ENCODE data around the gene CCDC8. TPM values are rescaled to one million over a fixed set of nuclear protein-coding genes. Genes with fewer than 3 reads are reported as not detected.
A peak's percentile ranks its signal among the peaks of the same experiment; 100 is the strongest.

The CCDC8 gene
- total RNA-seq, 3 donors from 2014 or later = 0.75 to 3.4 (median 1.7) TPM

GRCh38 chr19:46408664-46409039 lies 4.7 kb downstream of the CCDC8 start:
- no peak overlapping the region for H3K4me3 ChIP-seq
- no peak for ATAC-seq

GRCh38 chr19:46407856-46408663 lies 5.3 kb downstream of the CCDC8 start:
- no peak overlapping the region for H3K4me3 ChIP-seq
- intact Hi-C loops (cut with DNase I, micrococcal nuclease) = no loop called here
- TF ChIP-seq CTCF (IDR thresholded peaks at IDR 0.05) = no peak
- no peaks in the 10 kb centered on the region for H3K4me1 ChIP-seq (ENCODE audit: low read depth)
- no peak for ATAC-seq
- no peaks in the 10 kb centered on the region for H3K36me3 ChIP-seq (ENCODE audit: low read depth)
- H3K9me3 ChIP-seq = no peaks in the 10 kb centered on the region
- DNase-seq = peak in 1 of 3 donors; percentile 17

More at GRCh38 chr19:46408664-46409039, 4.7 kb downstream of the CCDC8 start:
- TF ChIP-seq CTCF (IDR thresholded peaks at IDR 0.05) = no peak
- Histone ChIP-seq H3K4me1 (ENCODE audit: low read depth) (no peaks in the 10 kb centered on the region), H3K36me3 (ENCODE audit: low read depth) (no peaks in the 10 kb centered on the region), H3K9me3 (no peaks in the 10 kb centered on the region)
- peak; percentile 35 to 65 (median 48) for DNase-seq
- intact Hi-C loops (cut with DNase I, micrococcal nuclease) = no loop called here

- DNase-seq (peak in 2 of 3 donors; percentile 4 to 12), ATAC-seq (no peak)
- no peak for TF ChIP-seq CTCF (IDR thresholded peaks at IDR 0.05)
- no peaks in the 10 kb centered on the region for H3K36me3 ChIP-seq (ENCODE audit: low read depth)
- no peak overlapping the region for H3K4me3 ChIP-seq
- no peaks in the 10 kb centered on the region for H3K9me3 ChIP-seq
- no peaks in the 10 kb centered on the region for H3K4me1 ChIP-seq (ENCODE audit: low read depth)
- intact Hi-C loops (cut with DNase I, micrococcal nuclease) = no loop called here
Observed at GRCh38 chr19:46406976-46407375, 6.4 kb downstream of the CCDC8 start.

- TF ChIP-seq CTCF (IDR thresholded peaks at IDR 0.05) = no peak
- H3K36me3 ChIP-seq (ENCODE audit: low read depth) = no peaks in the 10 kb centered on the region
- DNase-seq = peak in 1 of 3 donors; percentile 47
- intact Hi-C loops (cut with DNase I, micrococcal nuclease) = loop anchor here (5.0 kb wide), 1 partner anchor 82 kb away; no protein-coding TSS in a partner anchor
- H3K4me1 ChIP-seq (ENCODE audit: low read depth) = no peaks in the 10 kb centered on the region
- H3K9me3 ChIP-seq = no peaks in the 10 kb centered on the region
- peak overlapping the region; percentile 14 for H3K4me3 ChIP-seq
- peak; percentile 32 for ATAC-seq
Observed at GRCh38 chr19:46404753-46405468, 8.5 kb downstream of the CCDC8 start.

- Histone ChIP-seq H3K4me3 (peak overlapping the region; percentile 14), H3K9me3 (no peaks in the 10 kb centered on the region), H3K4me1 (ENCODE audit: low read depth) (no peaks in the 10 kb centered on the region), H3K36me3 (ENCODE audit: low read depth) (no peaks in the 10 kb centered on the region)
- DNase-seq (peak; percentile 68 to 78 (median 76)), ATAC-seq (peak; percentile 87)
- TF ChIP-seq CTCF (IDR thresholded peaks at IDR 0.05) = no peak
- intact Hi-C loops (cut with DNase I, micrococcal nuclease) = loop anchor here (5.0 kb wide), 1 partner anchor 83 kb away; no protein-coding TSS in a partner anchor
Observed at GRCh38 chr19:46404055-46404752, 9.2 kb downstream of the CCDC8 start.
